Stimulated activated CD4-positive, alpha-beta T cell treated with anti-CD3 and anti-CD28 coated beads, Interleukin-15, amount 100 ng/mL, for 24 hours (primary cell): Measurements from ENCODE around the gene NPC1L1.
"Not testable (repeated sequence)": the region's sequence is repeated elsewhere in the genome, so short reads cannot be mapped to it uniquely, and the experiment has no call there.

Source experiments
- DNase-seq: peaks from one replicate; pipeline ENCODE4 v3.0.0-alpha.2; 2020

NPC1L1 gene

DNA sequence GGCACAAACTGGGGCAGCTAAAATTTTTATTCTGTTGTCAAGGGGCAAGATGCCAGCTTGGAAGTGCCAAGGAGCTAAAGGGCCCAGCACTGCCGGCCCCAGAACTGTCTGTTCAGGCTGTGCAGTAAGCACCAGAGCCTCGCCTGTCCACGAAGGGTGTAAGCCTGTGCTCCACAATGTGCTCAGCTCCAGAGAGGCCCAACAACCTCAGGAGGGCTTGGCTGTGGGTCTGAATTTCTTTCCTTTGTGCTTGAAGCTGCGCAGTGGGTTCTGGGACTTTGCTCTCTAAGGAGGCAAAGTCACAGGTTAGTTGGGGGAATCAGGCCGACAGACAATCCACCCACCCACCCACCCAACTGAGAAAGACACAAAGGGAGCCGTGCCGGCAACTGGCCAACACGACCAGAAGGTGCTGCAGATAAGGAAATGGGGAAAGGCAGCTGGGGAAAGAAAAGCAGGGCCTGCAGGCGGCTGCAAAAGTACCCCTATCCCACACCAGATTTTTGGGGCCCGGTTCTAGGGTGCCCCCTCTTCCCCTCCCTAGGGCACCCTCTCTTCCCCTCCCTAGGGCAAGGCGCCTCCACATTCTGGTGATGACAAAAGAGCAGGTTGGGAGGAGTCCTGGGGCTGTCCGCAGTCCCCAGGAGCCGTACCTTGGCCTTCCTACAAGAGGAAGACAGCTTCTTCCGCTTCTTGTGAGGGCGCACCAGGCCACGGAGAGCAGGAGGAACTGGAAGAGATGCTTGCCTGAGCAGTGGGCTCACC lies 24.8 kb upstream of the NPC1L1 start:
- DNase-seq, result no peak

DNA sequence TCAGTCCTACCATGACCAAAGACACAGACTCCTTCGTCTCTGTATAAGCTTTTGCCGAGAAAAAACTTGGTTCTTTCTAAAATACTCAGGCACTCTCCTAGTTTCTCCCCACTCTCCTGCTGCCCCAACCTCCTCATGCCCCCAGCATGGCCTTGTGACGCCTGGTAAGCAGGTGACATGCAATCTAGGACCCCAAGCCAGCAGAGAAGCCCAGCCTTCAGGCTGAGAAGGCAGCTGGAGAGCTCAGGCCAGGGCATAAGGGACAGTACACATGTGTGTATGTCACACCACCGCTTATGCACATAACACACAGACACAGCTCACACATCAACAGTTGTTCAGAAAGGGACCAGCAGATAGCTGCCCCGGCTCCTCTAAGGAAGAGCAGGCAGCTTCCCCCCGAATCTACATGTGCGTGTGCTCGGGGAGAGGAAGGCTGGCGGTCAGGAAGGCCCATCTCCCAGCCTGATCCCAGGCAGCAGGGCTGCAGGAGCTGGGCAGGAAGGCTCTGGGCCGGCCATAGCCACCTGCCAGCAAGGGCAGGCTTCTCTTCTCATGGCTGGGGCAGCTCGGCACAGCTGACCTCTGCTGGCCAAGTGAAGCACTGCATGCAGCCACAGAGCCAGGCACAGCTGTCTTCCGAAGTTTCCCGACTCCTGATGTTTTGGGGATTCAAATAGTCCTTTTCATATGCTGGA lies 24.1 kb upstream of the NPC1L1 start:
- DNase-seq, result peak; percentile 71

- no peak for DNase-seq
Measured at GRCh38 chr7:44564606-44565005, 23.5 kb upstream of the NPC1L1 start.

DNA sequence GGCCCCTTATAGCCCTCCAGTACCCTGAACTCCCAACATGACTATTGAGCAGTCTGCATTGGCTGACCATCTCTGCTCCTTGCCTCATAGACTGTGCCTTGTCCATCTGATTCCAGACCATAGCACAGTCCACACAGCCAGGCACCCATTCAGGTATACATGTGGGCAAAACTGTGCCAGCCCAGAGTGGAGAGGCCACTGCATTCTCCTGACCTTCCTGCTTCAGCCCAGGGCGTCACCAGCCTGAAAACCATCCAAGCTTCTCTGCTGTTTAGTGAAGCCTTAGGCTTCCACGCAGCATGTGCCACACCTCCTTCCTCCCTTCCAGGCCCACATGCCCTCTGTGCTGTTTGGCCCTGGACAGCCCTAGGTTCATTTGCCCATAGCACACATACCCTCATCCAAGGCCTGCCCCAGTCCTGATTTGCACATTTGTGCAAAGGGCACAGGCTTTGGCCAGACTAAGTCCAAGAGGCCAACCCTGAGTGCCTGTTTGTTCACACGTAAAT lies 22.1 kb upstream of the NPC1L1 start:
- DNase-seq, result no peak

GRCh38 chr7:44562622-44562962 lies 21.5 kb upstream of the NPC1L1 start:
- DNase-seq, result not testable (repeated sequence)

DNA sequence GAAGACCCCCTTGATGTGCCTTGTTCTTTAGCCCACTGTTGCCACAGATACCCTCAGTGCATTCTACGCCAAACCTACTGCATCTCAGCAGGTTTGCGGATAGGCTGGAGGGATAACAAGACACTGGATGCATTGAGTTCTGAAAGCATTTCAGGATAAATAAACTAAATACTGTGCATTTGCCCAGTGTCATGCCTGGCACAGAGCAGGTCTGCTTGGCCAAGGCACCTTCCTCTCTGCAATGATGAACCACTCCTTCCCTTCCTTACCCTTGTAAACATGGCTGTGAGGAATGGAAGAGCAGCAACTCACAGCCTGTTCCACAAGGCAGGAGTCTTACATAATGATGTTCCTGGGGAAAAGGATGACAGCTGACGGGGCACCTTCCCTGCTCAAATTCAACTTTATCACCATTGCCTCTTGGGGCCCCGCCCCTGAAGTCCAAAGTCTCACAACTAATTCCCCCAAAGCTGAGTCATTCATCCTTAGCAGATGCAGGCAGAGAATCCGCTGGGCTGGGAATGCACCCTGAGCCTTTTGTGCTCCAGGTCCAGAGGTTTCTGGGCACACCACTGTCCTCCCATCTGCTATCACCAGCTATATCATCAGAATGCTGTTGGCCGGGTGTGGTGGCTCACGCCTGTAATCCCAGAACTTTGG lies 21.0 kb upstream of the NPC1L1 start:
- DNase-seq, result no peak

DNA sequence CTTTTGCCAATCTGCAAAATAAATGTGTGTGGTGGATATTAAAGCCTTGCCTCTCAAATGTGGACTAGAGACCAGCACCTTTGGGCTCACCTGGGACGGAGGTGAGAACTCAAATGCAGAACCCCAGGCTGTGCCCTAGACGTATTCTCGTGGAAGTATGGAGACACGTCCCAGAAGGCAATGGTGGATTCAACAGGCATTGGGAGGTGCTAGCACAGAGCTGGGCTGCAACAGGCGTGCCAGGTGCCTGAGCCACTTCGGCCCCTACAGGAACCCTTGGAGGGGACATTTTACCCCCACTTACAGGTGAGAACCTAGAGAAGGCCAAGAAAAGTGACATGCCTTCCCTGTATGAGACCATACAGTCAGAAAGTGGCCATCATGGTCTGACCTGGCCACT lies 20.4 kb upstream of the NPC1L1 start:
- no peak for DNase-seq

- no peak for DNase-seq
Measured at GRCh38 chr7:44559485-44559884, 18.4 kb upstream of the NPC1L1 start.

DNA sequence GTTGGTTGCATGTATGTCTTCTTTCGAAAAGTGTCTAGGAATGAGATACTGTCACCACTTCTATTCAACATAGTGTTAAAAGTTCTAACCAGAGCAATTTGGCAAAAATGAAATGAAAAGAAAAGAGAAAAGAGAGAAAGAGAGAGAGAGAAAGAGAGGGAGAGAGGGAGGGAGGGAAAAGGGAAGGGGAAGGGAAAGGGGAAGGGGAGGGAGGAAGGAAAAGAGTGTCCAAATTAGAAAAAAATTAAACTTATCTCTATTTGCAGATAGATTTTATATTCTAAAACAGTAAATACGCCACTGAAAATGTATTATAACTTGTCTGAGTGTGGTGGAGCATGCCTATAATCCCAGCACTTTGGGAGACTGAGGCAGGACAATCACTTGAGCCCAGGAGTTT lies 16.4 kb upstream of the NPC1L1 start:
- no peak for DNase-seq

DNA sequence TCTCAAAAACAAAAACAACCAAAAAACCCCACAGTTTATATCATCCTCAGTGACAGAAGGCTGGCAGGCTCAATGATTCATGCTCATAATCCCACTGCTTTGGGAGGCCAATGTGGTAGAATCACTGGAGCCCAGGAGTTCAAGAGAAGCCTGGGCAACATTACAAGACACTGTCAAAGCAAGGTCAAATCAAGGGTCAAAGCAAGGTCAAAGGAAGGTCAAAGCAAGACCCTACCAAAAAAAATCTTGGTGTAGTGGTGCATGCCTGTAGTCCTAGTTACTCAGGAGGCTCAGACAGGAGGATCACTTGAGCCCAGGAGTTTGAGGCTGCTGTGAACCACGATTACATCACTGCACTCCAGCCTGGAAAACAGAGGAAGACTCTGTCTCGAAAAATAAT lies 14.2 kb upstream of the NPC1L1 start:
- no peak for DNase-seq

DNA sequence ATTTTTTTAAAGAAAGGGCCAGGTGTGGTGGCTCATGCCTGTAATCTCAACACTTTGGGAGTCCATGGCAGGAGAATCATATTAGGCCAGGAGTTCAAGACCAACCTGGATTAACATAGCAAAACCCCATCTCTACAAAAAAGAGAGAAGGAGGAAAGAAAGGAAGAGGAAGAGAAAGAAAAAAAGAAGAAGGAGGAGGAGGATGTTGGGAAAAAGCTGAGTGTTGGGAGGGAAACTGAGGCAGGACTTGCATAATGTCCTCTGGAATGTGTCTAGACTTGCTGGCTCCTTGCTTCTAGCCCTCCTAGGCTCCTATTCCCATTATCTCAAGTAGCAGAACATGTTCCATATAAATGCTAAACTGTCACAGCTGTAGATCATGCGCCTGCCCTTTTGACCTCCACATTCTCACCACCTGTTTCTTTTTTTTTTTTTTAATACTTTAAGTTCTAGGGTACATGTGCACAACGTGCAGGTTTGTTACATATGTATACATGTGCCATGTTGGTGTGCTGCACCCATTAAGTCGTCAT lies 11.4 kb upstream of the NPC1L1 start:
- not testable (repeated sequence) for DNase-seq

DNA sequence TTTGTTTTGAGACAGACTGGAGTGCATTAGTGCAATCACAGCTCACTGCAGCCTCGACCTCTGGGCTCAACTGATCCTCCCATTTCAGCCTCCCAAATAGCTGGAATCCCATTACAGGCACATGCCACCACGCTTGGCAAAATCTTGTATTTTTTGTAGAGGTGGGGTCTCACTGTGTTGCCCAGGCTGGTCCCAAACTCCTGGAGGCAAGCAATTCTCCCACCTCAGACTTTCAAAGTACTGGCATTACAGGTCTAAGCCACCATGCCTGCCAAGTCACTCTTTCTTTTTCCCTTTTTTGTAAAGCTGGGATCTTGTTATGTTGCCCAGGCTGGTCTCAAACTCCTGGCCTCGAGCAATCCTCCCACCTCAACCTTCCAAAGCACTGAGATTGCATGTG lies 8.3 kb upstream of the NPC1L1 start:
- DNase-seq, result no peak

DNA sequence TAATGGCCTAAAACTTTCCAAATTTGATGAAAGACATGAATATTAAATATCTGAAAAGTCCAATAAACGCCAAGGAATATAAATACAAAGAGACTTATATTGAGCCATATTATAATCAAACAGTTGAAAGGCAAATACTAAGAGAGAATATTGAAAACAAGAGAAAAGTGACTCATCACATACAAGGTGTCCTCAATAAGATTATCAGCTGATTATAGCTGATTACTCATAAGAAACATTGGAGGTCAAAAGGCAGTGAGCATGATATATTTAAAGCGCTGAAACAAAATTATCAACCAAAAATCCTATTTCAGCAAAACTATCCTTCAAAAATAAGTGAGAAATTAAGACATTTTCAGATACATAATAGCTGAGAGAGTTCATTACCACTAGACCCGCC lies 7.8 kb upstream of the NPC1L1 start:
- no peak for DNase-seq

DNA sequence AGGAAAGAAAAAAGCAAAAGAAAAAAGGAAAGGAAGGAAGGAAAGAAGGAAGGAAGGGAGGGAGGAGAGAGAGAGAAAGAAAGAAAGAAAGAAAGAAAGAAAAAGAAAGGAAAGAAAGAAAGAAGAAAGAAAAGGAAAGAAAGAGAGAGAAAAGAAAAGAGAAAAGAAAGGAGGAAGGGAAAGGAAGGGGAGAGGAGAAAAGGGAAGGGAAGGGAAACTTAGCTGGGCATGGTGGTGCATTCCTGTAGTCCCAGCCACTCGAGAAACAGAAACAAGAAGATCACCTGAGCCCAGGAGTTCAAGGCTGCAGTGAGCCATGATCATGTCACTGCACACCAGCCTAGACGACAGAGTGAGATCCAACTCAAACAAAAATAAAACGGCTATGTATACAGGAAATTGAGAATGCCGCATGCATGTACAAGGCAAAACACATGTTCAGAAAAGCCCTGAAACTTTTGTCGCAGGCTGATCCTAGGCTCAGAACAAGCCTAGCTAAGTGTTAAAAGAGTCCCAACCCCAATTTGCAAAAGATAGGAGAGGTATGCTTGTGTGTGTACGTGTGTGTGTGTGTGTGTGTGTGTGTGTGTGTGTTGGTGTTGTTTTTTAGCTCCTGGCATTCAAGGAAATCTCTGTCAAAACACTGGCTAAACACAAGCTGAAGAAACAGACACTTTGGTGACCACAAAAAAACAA lies 6.6 kb upstream of the NPC1L1 start:
- no peak for DNase-seq

DNA sequence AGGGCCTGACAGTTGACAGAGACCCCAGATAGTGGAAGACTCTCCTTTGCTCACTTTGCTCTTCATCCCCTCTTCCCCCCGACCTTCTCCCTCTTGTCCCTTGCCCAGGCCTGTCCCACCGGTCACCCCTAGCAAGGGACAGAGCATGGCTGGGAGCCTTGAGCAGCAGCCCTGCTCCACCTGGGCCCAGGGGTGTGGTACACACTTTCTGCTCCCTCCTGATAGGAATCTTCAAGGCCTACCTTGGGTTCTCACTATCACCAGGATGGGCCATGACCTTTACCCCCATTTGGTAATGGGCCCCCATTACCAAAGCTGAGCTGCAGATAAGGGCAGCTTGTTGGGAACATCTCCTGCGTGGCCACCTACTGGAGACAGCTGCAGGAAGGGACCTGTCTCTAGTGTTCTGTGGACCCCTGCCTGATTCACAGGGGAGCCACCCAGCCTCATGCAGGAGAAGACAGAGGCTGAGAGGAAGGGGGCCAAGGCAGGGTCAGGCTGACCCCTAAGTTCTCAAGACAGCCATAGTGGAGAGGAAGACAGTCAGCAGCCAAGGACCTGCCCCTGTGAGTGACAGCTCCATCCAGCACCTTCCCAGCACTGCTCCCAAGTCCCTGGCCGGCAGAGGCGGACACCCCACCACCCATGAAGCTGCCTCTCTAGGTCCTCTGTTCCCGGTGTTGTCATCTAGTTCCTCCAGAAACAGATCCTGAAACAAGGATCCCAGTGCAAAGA lies 913 bp upstream of the NPC1L1 start:
- DNase-seq, result no peak

GRCh38 chr7:44540592-44541027 lies 520 bp downstream of the NPC1L1 start:
- no peak for DNase-seq

DNA sequence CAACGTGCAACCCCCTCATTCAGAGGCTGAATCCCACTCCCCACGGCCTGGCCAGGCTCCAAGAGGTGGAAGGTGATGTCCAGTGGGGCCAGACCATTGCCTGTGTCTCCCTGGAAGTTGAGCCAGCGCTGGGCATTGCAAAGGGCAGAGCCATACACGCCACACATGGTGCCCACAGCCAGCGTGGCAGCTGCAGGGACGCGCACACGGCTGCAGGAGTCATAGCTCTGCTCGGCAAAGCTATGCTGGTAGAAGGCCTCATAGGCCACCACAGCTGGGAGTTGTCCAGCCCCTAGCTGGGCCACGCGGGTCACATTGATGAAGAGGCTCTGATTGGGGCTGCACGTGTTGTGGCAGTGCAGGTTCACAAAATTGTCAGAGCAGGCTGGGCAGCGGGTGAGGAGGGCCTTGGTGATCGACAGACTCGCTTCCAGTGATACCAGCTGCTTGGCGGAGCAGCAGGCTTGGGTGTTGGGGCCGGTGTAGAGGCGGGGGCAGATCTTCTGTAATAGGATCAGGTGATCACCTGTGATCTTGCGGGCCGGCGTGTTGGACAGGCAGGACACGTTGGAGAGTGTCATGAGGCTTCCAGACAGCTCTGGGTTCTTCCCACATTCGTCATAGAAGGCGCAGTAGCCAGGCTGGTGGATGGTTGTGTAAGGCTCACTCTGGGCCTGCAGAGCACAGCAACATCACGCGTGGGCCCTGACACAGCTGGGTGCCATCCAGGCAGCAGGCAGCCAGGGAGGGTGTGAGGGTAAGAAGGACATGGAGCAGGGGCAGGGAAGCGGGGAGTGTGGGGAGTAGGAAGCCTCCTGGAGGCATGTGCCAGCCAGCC lies 1.2 kb downstream of the NPC1L1 start:
- DNase-seq, result no peak

- DNase-seq, result no peak
Measured at GRCh38 chr7:44538798-44539668, 2.1 kb downstream of the NPC1L1 start.

DNA sequence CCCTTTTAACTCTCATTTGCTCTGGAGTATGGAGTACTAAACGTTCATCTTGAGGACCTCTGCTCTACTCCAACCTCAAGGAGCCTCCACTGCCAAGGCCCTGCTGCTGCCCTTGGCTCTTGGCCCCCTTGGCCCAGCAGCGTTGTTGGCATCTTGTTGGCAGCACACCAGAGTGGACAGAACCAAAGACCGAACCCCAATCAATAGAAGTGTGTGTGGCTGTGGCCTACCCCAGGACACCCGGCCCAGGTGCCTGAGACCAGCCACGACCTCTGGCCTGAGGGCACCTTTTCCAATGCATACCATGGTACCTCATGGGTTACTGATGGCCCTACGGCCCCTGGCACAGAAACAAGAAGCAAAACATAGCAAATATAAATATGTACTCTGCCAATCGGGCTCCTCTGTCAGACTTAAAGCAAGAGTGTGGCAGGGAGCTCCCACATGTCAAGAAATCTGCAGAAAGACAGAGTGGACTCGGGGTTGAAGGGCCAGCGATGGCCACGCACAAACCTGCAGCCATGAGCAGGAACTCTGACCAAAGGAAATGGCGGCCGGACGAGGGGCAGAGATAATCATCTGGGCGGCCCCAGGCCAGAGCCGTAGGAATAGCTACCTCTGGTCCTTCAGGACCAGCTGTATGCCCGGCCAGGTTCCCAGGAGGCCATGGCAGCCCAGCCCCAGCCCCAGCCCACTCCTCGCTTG lies 2.9 kb downstream of the NPC1L1 start:
- no peak for DNase-seq

- no peak for DNase-seq
Measured at GRCh38 chr7:44537442-44537841, 3.7 kb downstream of the NPC1L1 start.
